ENCODE data around the gene GDPD3. TPM values are rescaled to one million over a fixed set of nuclear protein-coding genes. Genes with fewer than 3 reads are reported as not detected.

The GDPD3 gene
- total and polyA plus RNA-seq, 2 of the 13 experiments (the other 11 are each of a cell fraction or from before 2014, with no cell fraction given): 18.7 to 20.6 TPM

DNA sequence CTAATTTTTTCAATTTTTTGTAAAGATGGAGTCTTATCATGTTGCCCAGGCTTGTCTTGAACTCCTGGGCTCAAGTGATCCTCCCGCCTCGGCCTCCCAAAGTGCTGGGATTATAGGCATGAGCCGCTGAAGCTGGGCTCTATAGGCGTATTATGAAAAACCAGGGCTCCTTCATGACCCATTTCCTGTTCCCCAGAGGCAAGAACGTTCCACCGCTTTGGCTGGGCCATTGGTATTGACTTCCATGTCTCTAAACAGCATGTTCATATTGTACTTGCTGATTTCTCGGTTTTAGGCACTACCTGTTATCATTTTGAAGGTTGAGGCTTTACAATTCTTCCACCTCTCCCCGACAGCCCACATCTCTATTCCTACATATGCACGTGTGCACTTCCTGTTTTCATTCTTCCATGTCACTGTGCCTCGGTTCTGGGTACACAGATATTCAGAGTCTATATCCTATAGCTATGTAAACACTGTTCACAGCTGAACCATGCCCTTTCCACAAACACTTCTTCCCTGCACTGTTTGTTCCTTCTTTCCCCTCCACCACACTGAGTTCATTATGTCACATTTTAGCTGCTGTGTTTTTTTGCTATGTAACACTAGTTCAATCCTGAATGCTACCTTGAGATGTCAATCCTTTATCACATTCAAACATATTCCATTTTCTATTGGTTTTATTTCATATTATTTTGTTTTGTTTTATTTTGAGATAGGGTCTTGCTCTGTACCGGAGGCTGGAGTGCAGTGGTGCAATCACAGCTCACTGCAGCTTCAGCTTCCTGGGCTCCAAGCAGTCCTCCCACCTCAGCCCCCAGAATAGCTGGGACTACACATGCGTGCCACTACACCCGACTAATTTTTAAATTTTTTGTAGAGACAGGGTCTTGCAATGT lies 26.5 kb upstream of the GDPD3 start (continued):
- TF ChIP-seq ZNF570 (CRISPR knock-in tag; IDR thresholded peaks at IDR 0.05; ENCODE audit: borderline replicate concordance) (no peak), CREB1 (IDR thresholded peaks at IDR 0.05) (peak; percentile 76; the same call in 1 of the 2 replicates), CREB1 (CRISPR knock-in tag; IDR thresholded peaks at IDR 0.05) (peak; percentile 87), KDM5B (CRISPR knock-in tag; IDR thresholded peaks at IDR 0.05; ENCODE audit: borderline replicate concordance) (no peak), IKZF1 (IDR thresholded peaks at IDR 0.05) (no peak), MED8 (CRISPR knock-in tag; IDR thresholded peaks at IDR 0.05; ENCODE audit: insufficient replicate concordance) (no peak), ZNF781 (CRISPR knock-in tag; IDR thresholded peaks at IDR 0.05; ENCODE audit: borderline replicate concordance, not compliant biosample characterization) (no peak), ZNF703 (CRISPR knock-in tag; IDR thresholded peaks at IDR 0.05; ENCODE audit: borderline replicate concordance) (no peak), TMF1 (CRISPR knock-in tag; IDR thresholded peaks at IDR 0.05; ENCODE audit: low read depth) (0 out of 2 replicates have a peak, but pooled peaks have one; percentile 25), FOSL2 (CRISPR knock-in tag; IDR thresholded peaks at IDR 0.05) (peak; percentile 62), ARHGAP35 (CRISPR knock-in tag; IDR thresholded peaks at IDR 0.05; ENCODE audit: borderline replicate concordance) (no peak), ZNF530 (CRISPR knock-in tag; IDR thresholded peaks at IDR 0.05; ENCODE audit: low read depth) (no peak), SIX1 (CRISPR knock-in tag; IDR thresholded peaks at IDR 0.05; ENCODE audit: borderline replicate concordance) (peak; percentile 93), ZNF879 (CRISPR knock-in tag; IDR thresholded peaks at IDR 0.05) (0 out of 2 replicates have a peak, but pooled peaks have one; percentile 40), CBX5 (CRISPR knock-in tag; IDR thresholded peaks at IDR 0.05; ENCODE audit: borderline replicate concordance) (peak; percentile 15; the same call in 1 of the 2 replicates), ZNF101 (CRISPR knock-in tag; IDR thresholded peaks at IDR 0.05; ENCODE audit: borderline replicate concordance, low read depth) (peak; percentile 81; the same call in 1 of the 2 replicates), FOXJ3 (CRISPR knock-in tag; IDR thresholded peaks at IDR 0.05; ENCODE audit: borderline replicate concordance) (peak; percentile 97), MATR3 (CRISPR knock-in tag; IDR thresholded peaks at IDR 0.05) (no peak), ZNF207 (IDR thresholded peaks at IDR 0.05; ENCODE audit: borderline replicate concordance) (no peak), ZNF354B (CRISPR knock-in tag; IDR thresholded peaks at IDR 0.05) (no peak)
- TF ChIP-seq, protein P1, sequence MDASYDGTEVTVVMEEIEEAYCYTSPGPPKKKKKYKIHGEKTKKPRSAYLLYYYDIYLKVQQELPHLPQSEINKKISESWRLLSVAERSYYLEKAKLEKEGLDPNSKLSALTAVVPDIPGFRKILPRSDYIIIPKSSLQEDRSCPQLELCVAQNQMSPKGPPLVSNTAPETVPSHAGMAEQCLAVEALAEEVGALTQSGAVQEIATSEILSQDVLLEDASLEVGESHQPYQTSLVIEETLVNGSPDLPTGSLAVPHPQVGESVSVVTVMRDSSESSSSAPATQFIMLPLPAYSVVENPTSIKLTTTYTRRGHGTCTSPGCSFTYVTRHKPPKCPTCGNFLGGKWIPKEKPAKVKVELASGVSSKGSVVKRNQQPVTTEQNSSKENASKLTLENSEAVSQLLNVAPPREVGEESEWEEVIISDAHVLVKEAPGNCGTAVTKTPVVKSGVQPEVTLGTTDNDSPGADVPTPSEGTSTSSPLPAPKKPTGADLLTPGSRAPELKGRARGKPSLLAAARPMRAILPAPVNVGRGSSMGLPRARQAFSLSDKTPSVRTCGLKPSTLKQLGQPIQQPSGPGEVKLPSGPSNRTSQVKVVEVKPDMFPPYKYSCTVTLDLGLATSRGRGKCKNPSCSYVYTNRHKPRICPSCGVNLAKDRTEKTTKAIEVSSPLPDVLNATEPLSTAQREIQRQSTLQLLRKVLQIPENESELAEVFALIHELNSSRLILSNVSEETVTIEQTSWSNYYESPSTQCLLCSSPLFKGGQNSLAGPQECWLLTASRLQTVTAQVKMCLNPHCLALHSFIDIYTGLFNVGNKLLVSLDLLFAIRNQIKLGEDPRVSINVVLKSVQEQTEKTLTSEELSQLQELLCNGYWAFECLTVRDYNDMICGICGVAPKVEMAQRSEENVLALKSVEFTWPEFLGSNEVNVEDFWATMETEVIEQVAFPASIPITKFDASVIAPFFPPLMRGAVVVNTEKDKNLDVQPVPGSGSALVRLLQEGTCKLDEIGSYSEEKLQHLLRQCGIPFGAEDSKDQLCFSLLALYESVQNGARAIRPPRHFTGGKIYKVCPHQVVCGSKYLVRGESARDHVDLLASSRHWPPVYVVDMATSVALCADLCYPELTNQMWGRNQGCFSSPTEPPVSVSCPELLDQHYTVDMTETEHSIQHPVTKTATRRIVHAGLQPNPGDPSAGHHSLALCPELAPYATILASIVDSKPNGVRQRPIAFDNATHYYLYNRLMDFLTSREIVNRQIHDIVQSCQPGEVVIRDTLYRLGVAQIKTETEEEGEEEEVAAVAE (CRISPR knock-in tag; IDR thresholded peaks at IDR 0.05; ENCODE audit: borderline replicate concordance): peak; percentile 50; the same call in 1 of the 2 replicates
- TF ChIP-seq, protein P2, sequence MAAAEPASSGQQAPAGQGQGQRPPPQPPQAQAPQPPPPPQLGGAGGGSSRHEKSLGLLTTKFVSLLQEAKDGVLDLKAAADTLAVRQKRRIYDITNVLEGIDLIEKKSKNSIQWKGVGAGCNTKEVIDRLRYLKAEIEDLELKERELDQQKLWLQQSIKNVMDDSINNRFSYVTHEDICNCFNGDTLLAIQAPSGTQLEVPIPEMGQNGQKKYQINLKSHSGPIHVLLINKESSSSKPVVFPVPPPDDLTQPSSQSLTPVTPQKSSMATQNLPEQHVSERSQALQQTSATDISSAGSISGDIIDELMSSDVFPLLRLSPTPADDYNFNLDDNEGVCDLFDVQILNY (CRISPR knock-in tag; conservative IDR thresholded peaks at IDR 0.05): no peak

Data from HepG2 (cell line).